Measurements from ENCODE around the gene CELF4.

CELF4 gene

DNA sequence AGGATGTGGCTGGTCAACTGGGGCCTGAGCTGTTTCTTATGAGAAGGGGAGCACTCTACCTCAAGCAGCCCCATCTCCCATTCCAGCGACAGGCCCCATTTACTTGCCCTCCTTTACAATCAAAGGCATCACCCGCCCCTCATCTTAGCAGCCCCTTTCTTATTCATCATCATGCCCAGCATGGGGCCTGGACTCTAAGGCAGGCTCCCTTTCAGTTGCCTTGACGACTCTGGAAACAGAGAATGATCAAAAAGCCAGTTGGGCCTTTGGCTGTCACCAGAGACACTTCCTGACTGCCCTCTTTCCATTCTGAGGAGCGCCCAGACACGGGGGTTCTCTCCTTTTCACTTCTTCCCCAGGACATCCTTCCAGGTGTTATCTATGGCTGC lies 11.2 kb downstream of the CELF4 start:
- Histone ChIP-seq H2BK120ac (ENCODE audit: low read depth, low read length) (no peak overlapping the region), H3K4ac (ENCODE audit: low read depth, low read length) (no peak overlapping the region), H3K56ac (ENCODE audit: low read length) (no peak overlapping the region), H3K27ac (ENCODE audit: low read depth, low read length) (no peak overlapping the region), H2AK5ac (ENCODE audit: low read length) (no peak overlapping the region), H4K8ac (ENCODE audit: low read depth, low read length) (no peak overlapping the region), H3K79me2 (ENCODE audit: control insufficient read depth, insufficient read depth, low read length) (no peaks in the 10 kb centered on the region), H3K79me1 (ENCODE audit: low read length) (no peaks in the 10 kb centered on the region), H2BK15ac (replicated peaks; ENCODE audit: low read depth) (no peak overlapping the region), H3K18ac (ENCODE audit: low read length) (no peak overlapping the region), H3K4me1 (ENCODE audit: control insufficient read depth, low read depth, low read length) (no peaks in the 10 kb centered on the region), H3K4me3 (ENCODE audit: low read length) (no peak overlapping the region), H3K27me3 (ENCODE audit: insufficient read depth, low read length, poor library complexity) (no peaks in the 10 kb centered on the region), H2BK5ac (ENCODE audit: low read length) (no peak overlapping the region), H4K5ac (ENCODE audit: low read length) (no peak overlapping the region), H3K36me3 (ENCODE audit: control insufficient read depth, insufficient read depth, low read length) (no peaks in the 10 kb centered on the region), H3K4me2 (ENCODE audit: low read length) (no peak overlapping the region), H3K9ac (ENCODE audit: low read length) (no peak overlapping the region), H3K23ac (ENCODE audit: low read length) (no peak overlapping the region)
- peak; percentile 87 for DNase-seq
- no CpG with 5 or more reads among the region's 5 CpGs for WGBS (ENCODE audit: extremely low coverage, insufficient coverage, low lambda C conversion rate)

DNA sequence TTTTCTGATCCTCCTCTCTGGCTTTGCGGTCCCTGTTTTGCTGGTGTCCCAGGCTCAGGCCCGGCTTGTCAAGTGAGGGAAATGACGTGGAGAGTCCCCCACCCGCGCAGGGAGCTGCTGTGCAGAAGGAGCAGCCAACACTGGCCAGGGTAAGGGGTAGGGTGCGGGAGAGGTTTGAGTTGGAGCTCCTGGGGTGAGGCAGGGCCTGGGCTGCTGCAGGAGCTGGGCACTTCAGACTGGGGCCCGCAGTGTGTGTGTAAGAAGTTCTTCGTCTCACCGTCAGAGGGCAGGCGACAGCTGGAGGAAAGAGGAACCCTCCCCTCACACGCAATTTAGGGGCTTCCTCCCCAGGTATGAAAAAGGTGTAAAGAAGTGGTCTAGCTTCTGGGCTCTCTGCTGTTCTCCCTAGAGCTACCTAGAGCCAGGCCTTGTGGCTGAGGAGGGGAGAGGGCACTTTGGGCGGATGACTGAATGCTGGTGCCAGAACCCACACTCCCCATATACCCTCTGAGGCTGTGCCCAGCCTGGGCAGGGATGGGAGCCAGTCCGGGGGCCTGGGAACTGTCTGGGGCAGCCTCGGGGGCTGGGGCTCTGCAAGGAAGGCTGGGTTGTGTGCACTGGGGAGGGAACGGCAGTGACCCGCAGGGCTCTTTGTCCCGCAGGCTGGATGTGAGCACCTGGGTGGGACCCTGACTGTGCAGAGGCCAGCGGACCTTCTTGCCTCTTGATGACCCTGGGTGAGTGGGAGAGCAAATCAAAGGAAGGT lies 11.8 kb downstream of the CELF4 start:
- Histone ChIP-seq H3K27ac (ENCODE audit: low read depth, low read length) (no peak overlapping the region), H3K18ac (ENCODE audit: low read length) (no peak overlapping the region), H3K4ac (ENCODE audit: low read depth, low read length) (no peak overlapping the region), H2BK120ac (ENCODE audit: low read depth, low read length) (no peak overlapping the region), H4K8ac (ENCODE audit: low read depth, low read length) (no peak overlapping the region), H3K4me1 (ENCODE audit: control insufficient read depth, low read depth, low read length) (no peaks in the 10 kb centered on the region), H2BK15ac (replicated peaks; ENCODE audit: low read depth) (no peak overlapping the region), H3K9ac (ENCODE audit: low read length) (no peak overlapping the region), H3K4me3 (ENCODE audit: low read length) (no peak overlapping the region), H2BK5ac (ENCODE audit: low read length) (no peak overlapping the region), H3K79me2 (ENCODE audit: control insufficient read depth, insufficient read depth, low read length) (no peaks in the 10 kb centered on the region), H3K56ac (ENCODE audit: low read length) (peak overlapping the region; percentile 30), H3K27me3 (ENCODE audit: insufficient read depth, low read length, poor library complexity) (no peaks in the 10 kb centered on the region), H2AK5ac (ENCODE audit: low read length) (no peak overlapping the region), H3K79me1 (ENCODE audit: low read length) (no peaks in the 10 kb centered on the region), H3K23ac (ENCODE audit: low read length) (no peak overlapping the region), H4K5ac (ENCODE audit: low read length) (no peak overlapping the region), H3K4me2 (ENCODE audit: low read length) (no peak overlapping the region), H3K36me3 (ENCODE audit: control insufficient read depth, insufficient read depth, low read length) (no peaks in the 10 kb centered on the region)
- no CpG with 5 or more reads among the region's 18 CpGs for WGBS (ENCODE audit: extremely low coverage, insufficient coverage, low lambda C conversion rate)
- peak; percentile 62 for DNase-seq

DNA sequence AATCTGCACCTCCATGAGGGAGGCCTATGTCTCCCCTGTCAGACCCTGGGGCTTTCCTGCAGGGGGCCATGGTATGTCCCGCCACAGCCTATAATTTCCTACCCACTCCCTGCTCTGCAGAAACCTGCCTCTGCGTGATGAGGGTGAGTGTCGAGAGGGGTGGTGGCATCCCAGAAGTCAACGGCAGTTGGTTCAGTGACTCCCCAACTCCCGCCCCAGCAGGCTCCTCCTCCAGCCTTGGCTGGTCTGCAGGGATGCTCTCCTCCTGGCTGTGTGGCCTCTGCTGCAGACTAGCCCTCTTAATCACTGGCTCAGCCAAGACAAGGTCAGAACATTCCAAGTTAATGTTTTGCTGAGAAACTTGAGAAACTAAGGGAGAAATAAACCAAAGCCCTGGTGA lies 13.3 kb downstream of the CELF4 start:
- no peak overlapping the region for H3K23ac ChIP-seq (ENCODE audit: low read length)
- H2AK5ac ChIP-seq (ENCODE audit: low read length) = no peak overlapping the region
- H3K4ac ChIP-seq (ENCODE audit: low read depth, low read length) = no peak overlapping the region
- no peaks in the 10 kb centered on the region for H3K36me3 ChIP-seq (ENCODE audit: control insufficient read depth, insufficient read depth, low read length)
- no peaks in the 10 kb centered on the region for H3K4me1 ChIP-seq (ENCODE audit: control insufficient read depth, low read depth, low read length)
- no peak overlapping the region for H4K8ac ChIP-seq (ENCODE audit: low read depth, low read length)
- no peak overlapping the region for H2BK120ac ChIP-seq (ENCODE audit: low read depth, low read length)
- H3K4me3 ChIP-seq (ENCODE audit: low read length) = no peak overlapping the region
- H3K9ac ChIP-seq (ENCODE audit: low read length) = no peak overlapping the region
- H3K79me2 ChIP-seq (ENCODE audit: control insufficient read depth, insufficient read depth, low read length) = no peaks in the 10 kb centered on the region
- no peak overlapping the region for H2BK15ac ChIP-seq (replicated peaks; ENCODE audit: low read depth)
- no peaks in the 10 kb centered on the region for H3K79me1 ChIP-seq (ENCODE audit: low read length)
- no CpG with 5 or more reads among the region's 5 CpGs for WGBS (ENCODE audit: extremely low coverage, insufficient coverage, low lambda C conversion rate)
- no peak for DNase-seq
- H3K4me2 ChIP-seq (ENCODE audit: low read length) = no peak overlapping the region
- no peak overlapping the region for H3K56ac ChIP-seq (ENCODE audit: low read length)
- H4K5ac ChIP-seq (ENCODE audit: low read length) = no peak overlapping the region
- H3K18ac ChIP-seq (ENCODE audit: low read length) = no peak overlapping the region
- no peak overlapping the region for H3K27ac ChIP-seq (ENCODE audit: low read depth, low read length)
- H3K27me3 ChIP-seq (ENCODE audit: insufficient read depth, low read length, poor library complexity) = no peaks in the 10 kb centered on the region
- H2BK5ac ChIP-seq (ENCODE audit: low read length) = no peak overlapping the region

DNA sequence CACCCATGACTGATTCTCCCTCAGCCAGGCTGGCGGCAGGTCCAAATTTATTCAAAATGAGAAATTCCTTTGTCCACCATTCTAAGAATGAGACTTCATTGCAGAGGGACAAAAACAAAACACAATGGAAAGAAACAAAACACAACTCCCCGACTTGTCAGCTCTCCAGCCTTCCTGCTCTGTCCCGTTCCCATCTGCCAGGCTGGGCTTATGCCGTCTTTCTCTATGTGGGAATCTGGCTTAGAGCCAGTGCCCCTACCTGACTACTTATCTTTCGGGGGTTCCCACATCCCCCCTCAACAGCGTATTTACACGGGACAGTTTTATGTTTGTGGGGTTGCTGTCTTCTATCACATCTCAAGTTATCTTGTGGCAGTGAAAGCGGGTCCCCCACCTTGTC lies 13.8 kb downstream of the CELF4 start:
- Histone ChIP-seq H3K27ac (ENCODE audit: low read depth, low read length) (no peak overlapping the region), H3K18ac (ENCODE audit: low read length) (no peak overlapping the region), H2BK15ac (replicated peaks; ENCODE audit: low read depth) (no peak overlapping the region), H3K79me2 (ENCODE audit: control insufficient read depth, insufficient read depth, low read length) (no peaks in the 10 kb centered on the region), H3K79me1 (ENCODE audit: low read length) (no peaks in the 10 kb centered on the region), H4K5ac (ENCODE audit: low read length) (no peak overlapping the region), H3K4me3 (ENCODE audit: low read length) (no peak overlapping the region), H4K8ac (ENCODE audit: low read depth, low read length) (no peak overlapping the region), H3K27me3 (ENCODE audit: insufficient read depth, low read length, poor library complexity) (no peaks in the 10 kb centered on the region), H3K23ac (ENCODE audit: low read length) (no peak overlapping the region), H3K4me1 (ENCODE audit: control insufficient read depth, low read depth, low read length) (no peaks in the 10 kb centered on the region), H2BK120ac (ENCODE audit: low read depth, low read length) (no peak overlapping the region), H2BK5ac (ENCODE audit: low read length) (no peak overlapping the region), H3K4ac (ENCODE audit: low read depth, low read length) (no peak overlapping the region), H3K9ac (ENCODE audit: low read length) (no peak overlapping the region), H3K4me2 (ENCODE audit: low read length) (no peak overlapping the region), H3K36me3 (ENCODE audit: control insufficient read depth, insufficient read depth, low read length) (no peaks in the 10 kb centered on the region), H2AK5ac (ENCODE audit: low read length) (no peak overlapping the region), H3K56ac (ENCODE audit: low read length) (no peak overlapping the region)
- WGBS (ENCODE audit: extremely low coverage, insufficient coverage, low lambda C conversion rate) = no CpG with 5 or more reads among the region's 8 CpGs
- DNase-seq = no peak

DNA sequence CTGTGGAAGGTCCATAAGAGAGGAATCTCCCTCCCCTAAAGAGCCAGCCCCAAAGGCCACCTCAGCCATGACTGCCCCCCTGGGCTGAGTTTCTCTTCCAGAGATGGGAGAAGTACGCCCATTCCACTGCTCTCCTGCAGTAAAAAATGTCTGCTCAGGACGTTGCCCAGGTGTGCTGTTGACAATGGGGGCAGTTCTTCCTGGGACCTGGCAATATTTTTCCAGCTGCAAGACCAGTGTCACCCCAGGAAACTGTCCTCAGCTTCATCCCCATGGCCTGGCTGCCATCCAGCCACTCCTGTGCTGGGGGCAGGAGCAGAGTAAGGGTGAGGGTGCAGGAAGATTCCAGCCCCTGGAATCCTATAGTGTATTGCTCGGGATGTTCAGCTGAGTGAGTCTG lies 14.3 kb downstream of the CELF4 start:
- H3K9ac ChIP-seq (ENCODE audit: low read length) = no peak overlapping the region
- H2AK5ac ChIP-seq (ENCODE audit: low read length) = no peak overlapping the region
- H3K56ac ChIP-seq (ENCODE audit: low read length) = no peak overlapping the region
- H3K79me2 ChIP-seq (ENCODE audit: control insufficient read depth, insufficient read depth, low read length) = no peaks in the 10 kb centered on the region
- H3K36me3 ChIP-seq (ENCODE audit: control insufficient read depth, insufficient read depth, low read length) = no peaks in the 10 kb centered on the region
- no peaks in the 10 kb centered on the region for H3K79me1 ChIP-seq (ENCODE audit: low read length)
- H2BK15ac ChIP-seq (replicated peaks; ENCODE audit: low read depth) = no peak overlapping the region
- H3K4me3 ChIP-seq (ENCODE audit: low read length) = no peak overlapping the region
- no peak overlapping the region for H2BK120ac ChIP-seq (ENCODE audit: low read depth, low read length)
- H3K23ac ChIP-seq (ENCODE audit: low read length) = no peak overlapping the region
- H4K8ac ChIP-seq (ENCODE audit: low read depth, low read length) = no peak overlapping the region
- H4K5ac ChIP-seq (ENCODE audit: low read length) = no peak overlapping the region
- H3K4me2 ChIP-seq (ENCODE audit: low read length) = no peak overlapping the region
- no peak overlapping the region for H2BK5ac ChIP-seq (ENCODE audit: low read length)
- no peak overlapping the region for H3K18ac ChIP-seq (ENCODE audit: low read length)
- WGBS (ENCODE audit: extremely low coverage, insufficient coverage, low lambda C conversion rate) = no CpG with 5 or more reads among the region's 3 CpGs
- no peaks in the 10 kb centered on the region for H3K27me3 ChIP-seq (ENCODE audit: insufficient read depth, low read length, poor library complexity)
- H3K4me1 ChIP-seq (ENCODE audit: control insufficient read depth, low read depth, low read length) = no peaks in the 10 kb centered on the region
- no peak overlapping the region for H3K4ac ChIP-seq (ENCODE audit: low read depth, low read length)
- DNase-seq = no peak
- no peak overlapping the region for H3K27ac ChIP-seq (ENCODE audit: low read depth, low read length)
